GM18507 (cell line): ENCODE results near the gene EYA2.
"Not testable (repeated sequence)": the region's sequence is repeated elsewhere in the genome, so short reads cannot be mapped to it uniquely, and the experiment has no call there.

Experiments
- DNase-seq: peaks from one replicate; pipeline ENCODE4 v3.0.0; 2011; ENCODE audit warnings: low read depth; ENCODE audit not compliant: insufficient read length; ENCODE audit errors: extremely low spot score
- FAIRE-seq: peaks from 2 replicates; lab custom pipeline; 2011; peaks lifted over from hg19 to GRCh38; lab: Jason Lieb, UNC

The EYA2 gene

DNA sequence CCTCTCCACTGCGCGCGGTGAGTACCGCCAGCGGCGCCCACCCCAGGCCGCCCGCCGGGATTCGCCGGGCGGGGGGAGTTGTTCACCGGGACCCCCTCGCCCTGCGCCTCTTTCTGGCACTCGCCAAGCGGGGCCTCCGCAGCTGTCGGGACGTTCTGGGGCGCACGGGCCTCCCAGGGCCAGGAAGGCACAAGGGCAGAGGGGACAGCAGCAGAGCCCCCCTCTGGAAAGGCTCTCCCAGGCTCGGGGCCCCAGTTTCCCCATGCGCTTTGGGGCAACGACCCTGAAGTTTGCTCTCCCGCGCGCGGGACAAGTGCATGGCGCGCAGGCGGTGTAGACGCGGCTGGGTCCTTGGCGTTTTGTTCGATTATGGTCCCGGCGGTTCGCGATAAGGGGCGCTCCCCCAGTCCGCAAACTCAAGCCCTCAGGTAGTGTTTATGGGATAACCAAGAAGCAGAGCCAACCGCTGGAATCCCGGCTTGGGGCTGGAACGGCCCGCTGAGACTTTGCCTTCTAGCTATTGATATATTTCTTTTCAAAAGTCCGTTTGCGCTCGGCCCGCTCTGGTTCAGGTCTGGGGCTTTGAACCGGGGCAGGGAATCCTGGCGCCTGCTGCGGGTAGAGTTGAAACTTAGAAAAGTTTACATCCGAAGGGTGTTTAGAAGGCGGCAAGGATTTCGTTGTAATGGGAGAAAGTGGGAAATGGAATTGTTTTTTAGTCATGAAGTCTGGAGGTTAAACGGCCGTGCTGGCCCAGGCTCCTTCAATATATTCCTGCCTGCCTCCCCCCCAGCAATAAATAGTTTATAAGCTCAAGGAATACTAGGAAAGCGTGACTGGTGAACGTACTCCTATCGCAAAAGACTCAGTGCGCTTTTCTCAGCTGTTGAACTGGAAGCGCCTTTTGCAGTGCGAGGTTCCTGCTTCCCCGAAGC is 595 bp downstream of the EYA2 start:
- DNase-seq (no peak), FAIRE-seq (no peak)

DNA sequence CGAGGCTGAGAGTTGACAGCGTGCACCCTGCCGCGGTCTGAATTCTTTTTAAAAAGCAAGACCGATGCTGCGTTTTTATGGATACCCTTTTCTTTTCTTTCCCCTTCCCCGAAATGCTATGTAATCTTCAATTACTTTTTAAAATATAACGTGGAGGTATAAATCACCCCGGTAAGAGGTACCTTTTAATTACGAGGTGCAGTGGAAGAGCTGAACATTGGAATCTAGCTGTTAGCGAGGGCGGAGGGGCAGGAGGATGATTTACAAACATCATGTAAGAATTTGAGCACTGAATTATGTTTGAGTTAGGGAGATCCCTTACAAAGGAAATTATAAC is 1.2 kb downstream of the EYA2 start:
- FAIRE-seq, result no peak
- DNase-seq, result no peak

GRCh38 chr20:46897328-46897880 is 2.8 kb downstream of the EYA2 start:
- no peak for DNase-seq
- FAIRE-seq, result no peak

GRCh38 chr20:46898423-46898822 is 3.8 kb downstream of the EYA2 start:
- DNase-seq, result no peak
- FAIRE-seq, result no peak

- DNase-seq (no peak), FAIRE-seq (no peak)
These were observed 5.0 kb downstream of the EYA2 start for GRCh38 chr20:46899621-46900020.

DNA sequence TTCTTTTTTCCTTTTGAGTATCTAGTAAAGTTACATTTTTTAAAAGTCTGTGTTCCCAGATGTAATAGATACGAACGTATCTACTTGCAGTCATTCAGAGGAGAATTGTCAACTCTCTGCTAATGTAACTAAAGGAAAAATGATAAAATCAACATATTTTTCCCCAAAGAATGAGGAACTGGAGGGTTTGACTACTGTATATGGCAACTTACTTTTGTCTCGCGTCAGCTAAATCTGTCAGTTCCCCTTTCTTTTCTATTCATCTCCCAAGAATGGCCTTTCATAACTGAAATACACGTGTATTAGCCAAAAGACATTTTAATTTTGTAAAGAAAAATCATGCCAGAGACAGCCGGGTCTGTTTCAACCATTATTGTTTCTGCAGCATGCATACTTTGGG is 5.4 kb downstream of the EYA2 start:
- DNase-seq, result no peak
- no peak for FAIRE-seq

GRCh38 chr20:46900826-46901225 is 6.2 kb downstream of the EYA2 start:
- no peak for FAIRE-seq
- no peak for DNase-seq

GRCh38 chr20:46901638-46902037 is 7.0 kb downstream of the EYA2 start:
- DNase-seq (no peak), FAIRE-seq (no peak)

- DNase-seq (no peak), FAIRE-seq (no peak)
These were observed 8.6 kb downstream of the EYA2 start for GRCh38 chr20:46903256-46903655.

- no peak for DNase-seq
- FAIRE-seq, result no peak
These were observed 9.3 kb downstream of the EYA2 start for GRCh38 chr20:46903937-46904336.

- DNase-seq, result no peak
- no peak for FAIRE-seq
These were observed 10.9 kb downstream of the EYA2 start for GRCh38 chr20:46905364-46906125.

DNA sequence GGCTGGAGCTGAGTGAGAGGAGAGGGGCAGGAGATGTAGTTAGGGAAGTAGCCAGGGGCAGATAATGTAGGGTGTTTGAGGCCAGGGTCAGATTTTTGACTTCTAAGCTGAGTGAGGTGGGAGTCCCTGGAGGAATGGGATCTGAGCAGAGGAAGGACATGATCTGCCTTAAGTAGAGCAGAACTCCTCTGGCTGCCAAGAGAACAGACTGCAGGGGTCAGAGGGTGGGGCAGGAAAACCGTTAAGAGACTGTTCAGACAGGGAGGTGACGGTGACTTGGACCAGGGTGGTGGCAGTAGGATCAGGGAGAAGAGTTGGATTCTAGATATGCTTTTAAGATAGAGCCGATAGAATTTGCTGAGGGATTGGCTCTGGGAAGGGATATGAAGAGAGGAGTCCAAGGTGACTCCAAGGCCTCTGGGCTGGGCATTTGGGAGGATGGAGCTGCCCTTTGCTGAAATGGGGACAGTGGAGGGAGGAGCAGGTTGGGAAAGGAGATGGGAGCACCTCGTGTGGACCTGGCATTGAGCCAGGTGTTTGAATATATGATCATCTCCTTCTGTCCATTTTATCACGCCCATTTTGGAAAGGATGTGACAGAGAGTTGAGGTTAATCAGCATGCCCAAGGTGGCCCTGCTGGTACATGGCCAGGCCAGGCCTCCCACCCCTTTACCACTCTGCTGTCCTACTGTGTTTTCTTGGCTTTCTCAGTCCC is 18.8 kb downstream of the EYA2 start:
- FAIRE-seq (no peak), DNase-seq (no peak)

DNA sequence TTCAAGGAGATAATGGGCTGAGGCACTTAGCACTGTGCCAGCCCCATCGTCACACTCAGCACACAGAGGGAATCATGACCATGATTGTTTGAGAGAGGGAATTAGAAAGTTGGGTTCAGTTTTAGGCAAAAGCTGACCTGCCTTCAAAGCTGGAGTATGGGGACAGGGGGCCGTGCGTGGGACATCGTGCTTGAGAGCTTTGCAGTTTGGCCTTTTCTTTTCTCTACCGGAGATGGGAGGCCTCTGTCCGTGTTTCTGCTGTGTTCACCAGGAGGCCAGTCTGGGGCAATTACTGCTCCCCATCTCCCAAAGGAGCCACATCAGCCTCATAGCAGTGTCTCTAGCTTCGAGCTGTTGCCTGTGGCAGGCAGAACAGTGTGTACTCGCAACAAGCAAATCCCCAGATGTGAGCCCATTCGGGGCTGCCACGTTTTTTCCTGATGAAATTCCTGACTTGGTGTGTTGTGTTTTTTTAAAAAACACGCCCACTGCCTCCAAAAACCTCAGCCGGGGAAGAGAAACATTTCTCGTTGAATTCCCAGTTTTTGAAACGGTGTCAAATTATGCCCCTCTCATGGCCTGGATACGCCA is 20.2 kb downstream of the EYA2 start:
- DNase-seq (no peak), FAIRE-seq (no peak)

- no peak for DNase-seq
- FAIRE-seq, result no peak
These were observed 21.1 kb downstream of the EYA2 start for GRCh38 chr20:46915575-46916257.

DNA sequence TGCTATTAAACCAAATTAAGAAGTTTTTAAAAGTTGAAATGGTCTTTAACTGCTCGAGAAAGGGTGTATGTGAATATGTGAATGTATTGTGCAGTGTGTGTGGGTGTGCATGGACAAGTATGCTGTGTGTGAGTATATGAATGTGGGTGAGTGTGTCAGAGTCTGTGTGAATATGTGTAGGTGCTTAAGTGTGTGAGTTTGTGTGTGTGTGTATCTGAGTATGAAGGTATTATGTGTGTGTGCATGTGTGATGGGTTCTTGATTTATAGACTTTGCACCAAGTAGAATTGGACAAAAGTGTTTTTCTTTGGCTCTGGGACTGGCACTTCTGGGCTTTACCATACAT is 21.6 kb downstream of the EYA2 start:
- DNase-seq (no peak), FAIRE-seq (no peak)

- no peak for FAIRE-seq
- no peak for DNase-seq
These were observed 22.5 kb downstream of the EYA2 start for GRCh38 chr20:46917155-46917554.

DNA sequence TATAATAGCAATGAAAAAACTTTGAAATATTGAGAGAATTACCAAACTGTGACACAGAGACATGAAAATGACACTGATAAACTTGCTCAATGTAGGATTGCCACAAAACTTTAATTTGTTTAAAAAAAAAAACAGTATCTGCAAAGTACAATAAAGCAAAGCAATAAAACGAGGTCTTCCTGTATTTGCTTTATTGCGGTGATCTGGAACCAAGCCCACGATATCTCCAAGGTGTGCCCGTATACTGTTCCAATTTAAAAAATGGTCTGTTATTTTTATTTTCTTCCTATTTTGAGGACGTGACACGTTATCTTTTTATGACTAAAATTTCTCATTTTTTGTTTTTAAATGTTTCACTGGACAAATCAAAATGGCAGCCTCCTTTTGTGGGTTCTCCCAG is 25.5 kb downstream of the EYA2 start:
- DNase-seq (no peak), FAIRE-seq (no peak)

DNA sequence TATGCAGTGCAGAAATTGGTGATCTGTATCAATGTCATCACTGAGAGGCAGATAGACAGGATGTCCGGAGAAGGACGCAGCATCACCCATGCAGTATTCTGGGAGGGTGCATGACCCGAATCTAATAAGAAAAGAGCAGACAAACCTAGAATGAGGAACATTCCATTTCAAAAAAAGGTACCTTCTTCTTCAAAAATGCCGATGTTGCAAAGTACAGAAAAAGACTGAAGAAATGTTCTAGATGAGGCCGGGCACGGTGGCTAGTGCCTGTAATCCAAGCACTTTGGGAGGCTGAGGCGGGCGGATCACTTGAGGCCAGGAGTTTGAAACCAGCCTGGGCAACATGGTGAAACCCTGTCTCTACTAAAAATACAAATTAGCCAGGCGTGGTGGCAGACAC is 28.2 kb downstream of the EYA2 start:
- FAIRE-seq, DNase-seq: not testable (repeated sequence)

- DNase-seq, result no peak
- FAIRE-seq, result no peak
These were observed 28.9 kb downstream of the EYA2 start for GRCh38 chr20:46923550-46923949.
